HFF-Myc (cell line): ENCODE measurements around the gene CALML6.

Experiments
- DNase-seq: peaks from one replicate; pipeline ENCODE4 v3.0.0-alpha.2; 2011; ENCODE audit warnings: low read depth; ENCODE audit errors: extremely low read depth
- H3K4me3 ChIP-seq: replicated peaks from 2 replicates; pipeline ENCODE4 v1.5.1; 2011; ENCODE audit warnings: low read depth, mild to moderate bottlenecking, control low read depth, low read length
- TF ChIP-seq, protein P1 (sequence below): IDR thresholded peaks from 2 replicates; pipeline ENCODE4 v1.5.1; 2012; ENCODE audit warnings: mild to moderate bottlenecking, low read depth, low read length, control low read depth; ENCODE audit errors: missing control alignments

Gene CALML6

DNA sequence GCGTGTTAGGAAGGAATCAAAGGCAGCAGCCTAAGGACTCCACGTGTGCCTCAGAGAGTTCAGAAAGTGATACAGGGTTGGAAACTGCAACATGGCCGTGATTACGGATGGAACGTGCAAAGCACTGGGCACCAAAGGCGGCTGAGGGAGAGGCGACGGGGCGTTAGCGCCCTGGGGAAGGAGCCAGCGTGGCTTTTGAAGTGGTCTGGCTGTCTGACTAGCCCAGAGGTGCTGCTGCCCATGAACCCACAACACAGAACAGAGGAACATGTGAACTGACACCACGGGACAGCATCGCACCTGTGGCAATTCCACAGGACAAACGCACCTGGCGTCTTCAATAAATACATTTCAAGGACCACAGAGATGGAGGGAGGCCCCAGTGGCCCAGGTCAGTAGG, 22.0 kb downstream of the CALML6 start:
- no peak overlapping the region for H3K4me3 ChIP-seq
- no peak for DNase-seq
- TF ChIP-seq, protein P1, sequence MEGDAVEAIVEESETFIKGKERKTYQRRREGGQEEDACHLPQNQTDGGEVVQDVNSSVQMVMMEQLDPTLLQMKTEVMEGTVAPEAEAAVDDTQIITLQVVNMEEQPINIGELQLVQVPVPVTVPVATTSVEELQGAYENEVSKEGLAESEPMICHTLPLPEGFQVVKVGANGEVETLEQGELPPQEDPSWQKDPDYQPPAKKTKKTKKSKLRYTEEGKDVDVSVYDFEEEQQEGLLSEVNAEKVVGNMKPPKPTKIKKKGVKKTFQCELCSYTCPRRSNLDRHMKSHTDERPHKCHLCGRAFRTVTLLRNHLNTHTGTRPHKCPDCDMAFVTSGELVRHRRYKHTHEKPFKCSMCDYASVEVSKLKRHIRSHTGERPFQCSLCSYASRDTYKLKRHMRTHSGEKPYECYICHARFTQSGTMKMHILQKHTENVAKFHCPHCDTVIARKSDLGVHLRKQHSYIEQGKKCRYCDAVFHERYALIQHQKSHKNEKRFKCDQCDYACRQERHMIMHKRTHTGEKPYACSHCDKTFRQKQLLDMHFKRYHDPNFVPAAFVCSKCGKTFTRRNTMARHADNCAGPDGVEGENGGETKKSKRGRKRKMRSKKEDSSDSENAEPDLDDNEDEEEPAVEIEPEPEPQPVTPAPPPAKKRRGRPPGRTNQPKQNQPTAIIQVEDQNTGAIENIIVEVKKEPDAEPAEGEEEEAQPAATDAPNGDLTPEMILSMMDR = no peak

DNA sequence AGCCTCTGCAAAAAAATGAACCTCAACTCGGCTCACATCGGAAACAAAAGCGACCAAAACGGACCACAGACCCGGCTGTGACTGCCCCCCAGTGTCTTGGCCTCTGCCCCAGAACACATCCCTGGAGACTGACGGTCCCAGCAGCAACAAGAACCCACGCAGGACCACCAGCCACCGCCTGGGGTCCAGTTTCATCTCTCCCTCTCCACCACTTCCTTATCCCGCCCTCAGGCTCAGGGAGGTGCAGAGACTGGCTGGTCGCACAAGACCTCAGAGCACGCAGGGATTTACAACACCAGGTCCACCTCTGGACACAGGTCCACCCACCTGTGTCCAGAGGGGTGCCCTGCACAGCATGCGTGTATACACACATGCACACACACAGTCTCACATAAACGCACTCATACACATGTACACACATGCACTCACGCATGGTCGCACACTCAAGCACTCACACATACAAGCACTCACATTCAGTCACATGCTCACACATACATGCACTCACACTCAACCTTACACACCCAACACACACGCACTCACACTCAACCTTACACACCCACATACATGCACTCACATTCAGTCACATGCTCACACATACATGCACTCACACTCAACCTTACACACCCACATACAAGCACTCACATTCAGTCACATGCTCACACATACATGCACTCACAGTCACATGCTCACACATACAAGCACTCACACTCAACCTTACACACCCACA, 22.7 kb downstream of the CALML6 start:
- TF ChIP-seq, protein P1 = no peak
- DNase-seq = no peak

DNA sequence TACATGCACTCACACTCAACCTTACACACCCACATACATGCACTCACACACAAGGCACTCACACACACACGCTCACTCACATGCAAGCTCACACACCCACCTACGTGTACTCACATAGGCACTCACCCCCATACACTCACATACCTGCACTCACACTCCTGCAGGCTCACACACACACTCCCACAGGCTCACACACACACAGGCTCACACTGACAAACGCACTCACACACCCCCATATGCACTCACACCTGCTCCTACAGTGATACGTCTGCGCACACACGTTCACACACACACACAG, 23.2 kb downstream of the CALML6 start:
- H3K4me3 ChIP-seq = no peak overlapping the region
- TF ChIP-seq, protein P1 = no peak
- DNase-seq = no peak

More for the DNA sequence above, 22.7 kb downstream of the CALML6 start:
- H3K4me3 ChIP-seq = no peak overlapping the region

DNA sequence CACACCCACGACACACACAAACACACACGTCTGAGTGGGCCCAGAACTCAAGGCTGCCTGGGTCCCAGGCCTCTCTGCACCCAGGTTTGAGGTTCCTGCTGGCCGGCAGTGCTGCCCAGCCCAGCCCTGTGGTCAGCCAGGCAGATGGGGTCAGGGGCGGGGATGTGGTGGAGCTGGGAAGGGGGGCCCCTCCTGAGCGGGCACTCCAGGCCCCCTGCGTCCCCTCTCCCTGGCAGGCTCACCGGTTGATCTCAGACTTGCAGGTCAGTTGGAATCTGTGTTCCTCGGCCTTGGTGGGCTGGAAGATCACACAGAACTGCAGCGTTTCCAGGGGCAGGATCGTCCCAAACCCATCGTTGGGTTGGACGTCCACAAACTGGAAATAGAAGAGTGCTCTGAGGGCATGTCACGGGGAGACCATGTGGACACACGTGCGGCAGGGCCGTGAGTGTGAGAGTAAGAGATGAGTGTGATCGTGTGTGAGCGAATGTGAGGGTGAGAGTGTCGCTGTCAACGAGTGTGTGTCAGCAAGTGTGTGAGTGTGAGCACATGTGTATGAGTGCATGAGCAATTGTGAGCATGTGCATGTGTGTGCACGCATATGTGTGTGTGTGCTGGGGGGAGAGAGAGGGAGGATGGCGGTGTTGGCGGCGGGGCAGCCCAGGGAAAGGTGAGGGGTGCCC, 23.7 kb downstream of the CALML6 start:
- TF ChIP-seq, protein P1 = no peak
- no peak for DNase-seq
- no peak overlapping the region for H3K4me3 ChIP-seq

DNA sequence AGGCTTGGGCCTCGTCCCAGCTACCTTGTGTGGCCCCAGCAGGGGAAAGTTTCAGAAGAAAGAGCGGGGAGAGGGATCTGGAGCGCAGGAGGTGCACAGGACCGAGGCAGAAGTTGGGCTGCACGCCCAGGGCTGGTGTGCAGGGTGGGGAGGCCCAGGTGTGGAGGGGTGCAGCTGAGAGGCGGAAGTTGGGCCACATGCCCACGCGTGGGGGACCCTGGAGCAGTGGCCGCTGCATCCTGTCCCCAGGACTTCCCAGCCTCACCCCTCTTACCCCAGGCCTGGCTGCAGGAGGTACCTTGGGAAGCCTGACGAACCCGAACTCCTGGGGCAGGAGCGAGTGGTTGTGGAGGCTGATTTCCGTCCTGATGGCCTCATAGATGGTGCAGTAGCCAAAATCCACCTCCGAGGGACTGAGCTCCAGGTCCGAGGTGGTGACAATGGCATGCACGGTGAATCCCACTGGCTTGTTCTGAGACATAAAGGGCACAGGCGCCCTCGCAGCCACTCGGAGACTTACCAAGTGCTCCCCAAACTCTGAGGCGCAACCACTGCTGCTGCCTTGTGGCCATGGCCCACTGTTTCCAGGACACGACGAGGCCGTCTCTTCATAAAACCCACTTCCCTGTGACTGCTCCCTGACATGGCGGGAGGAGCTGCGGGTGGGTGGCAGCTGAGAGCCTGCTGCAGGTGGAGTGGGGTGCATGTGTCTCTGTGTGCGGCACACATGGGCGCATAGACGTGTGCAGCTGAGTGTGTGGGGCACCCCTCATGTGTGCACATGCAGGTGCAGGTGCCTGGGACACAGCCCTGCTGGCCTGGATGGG, 24.4 kb downstream of the CALML6 start:
- H3K4me3 ChIP-seq = no peak overlapping the region
- DNase-seq = no peak
- TF ChIP-seq, protein P1 = no peak

DNA sequence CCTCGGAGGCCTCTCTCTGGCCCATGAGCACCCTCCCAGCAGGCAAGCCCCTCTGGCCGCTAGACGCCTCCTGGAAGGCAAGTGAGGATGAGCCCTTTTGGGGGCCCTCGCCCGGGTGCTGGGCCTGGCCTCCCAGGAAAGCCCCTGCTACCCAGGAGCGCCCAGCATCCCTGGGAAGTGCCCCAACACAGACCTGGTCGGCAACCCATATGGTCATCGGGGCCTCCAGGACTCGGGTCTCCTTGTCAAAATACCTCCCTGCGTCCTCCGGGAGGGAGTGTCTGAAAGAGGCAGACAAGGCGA, 25.0 kb downstream of the CALML6 start:
- no peak overlapping the region for H3K4me3 ChIP-seq
- no peak for DNase-seq
- TF ChIP-seq, protein P1 = no peak
